NT2/D1 (cell line): ENCODE data around the gene CCDC88C.

ENCODE experiments used
- YY1 ChIP-seq: IDR thresholded peaks from 2 replicates; pipeline ENCODE4 v1.6.1; 2011; ENCODE audit not compliant: insufficient read length, insufficient read depth
- ZNF274 ChIP-seq: IDR thresholded peaks from 2 replicates; pipeline ENCODE4 v1.6.1; 2011; ENCODE audit warnings: mild to moderate bottlenecking, low read depth, low read length

DNA sequence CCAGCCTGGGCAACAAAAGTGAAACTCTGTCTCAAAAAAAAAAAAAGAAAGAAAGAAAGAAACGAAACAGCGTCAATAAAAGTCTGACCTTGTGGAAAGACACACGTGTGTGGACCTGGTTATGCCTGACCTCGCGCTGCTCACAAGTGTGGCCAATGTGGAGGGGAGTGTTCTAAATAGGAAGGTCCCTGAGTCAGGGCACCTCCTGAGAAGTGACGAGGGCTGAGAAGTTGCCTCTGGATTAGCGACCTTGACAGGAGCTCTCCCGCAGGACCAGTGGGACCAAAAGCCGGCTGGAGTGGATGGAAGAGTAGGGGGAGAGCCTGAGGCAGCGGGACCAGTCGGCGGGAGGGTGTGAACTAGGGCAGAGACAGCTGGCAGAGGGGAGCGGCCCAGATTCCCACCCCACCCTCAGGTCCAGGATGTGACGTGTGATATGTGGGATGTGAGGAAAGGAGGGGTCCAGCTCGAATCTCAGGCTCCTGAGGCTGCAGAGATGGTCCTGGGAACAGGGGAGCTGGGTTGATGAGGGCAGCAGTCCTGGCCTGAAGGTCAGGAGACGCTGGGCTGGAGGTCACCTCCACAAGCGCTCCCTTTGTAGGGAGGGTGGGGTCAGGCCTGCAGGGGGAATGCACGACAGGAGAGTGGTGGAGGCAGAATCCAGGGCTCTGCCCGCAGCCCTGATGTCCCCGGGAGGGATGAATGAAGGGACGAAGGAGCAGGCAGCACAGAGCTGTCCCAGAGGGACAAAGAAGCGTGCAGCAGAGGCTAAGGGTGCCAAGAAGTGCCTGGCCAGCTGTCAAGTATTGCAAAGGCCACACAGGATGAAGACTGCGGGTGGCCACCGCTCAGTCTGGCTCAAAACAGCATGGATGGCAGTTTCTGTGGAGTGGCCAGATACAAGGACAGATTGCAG is 148.3 kb downstream of the CCDC88C start:
- TF ChIP-seq YY1 (no peak), ZNF274 (no peak)
